GM12878 (cell line): ENCODE measurements around the gene FREM2. TPM values are rescaled to one million over a fixed set of nuclear protein-coding genes. Genes with fewer than 3 reads are reported as not detected.

Source experiments
- ATAC-seq: fragments of 200-7000 bp; cut with Tn5 transposase; 3 replicates; pipeline ENCODE4 v1.9.1; 2020; ENCODE audit warnings: mild to moderate bottlenecking, moderate library complexity
- BruUV-seq: library from RNA; stranded (reverse); fragments of 400-500 nt; replicated peaks from 2 replicates; lab custom pipeline; 2021; lab: Mats Ljungman, UMichigan
- CTCF ChIA-PET: fragments of 300-600 bp; sonication (Branson Sonifier 250); formaldehyde crosslinking; extraction: SDS; loops from one replicate; lab custom pipeline; 2021; ENCODE audit warnings: inconsistent platforms; lab: Yijun Ruan, JAX
- POLR2A ChIA-PET: fragments of 350-600 bp; formaldehyde crosslinking; extraction: SDS; loops from one replicate; lab custom pipeline; 2021; ENCODE audit warnings: inconsistent platforms; lab: Charles Lee
- RAD21 ChIA-PET: fragments of 300-600 bp; sonication (Branson Sonifier 250); formaldehyde crosslinking; loops from one replicate; lab custom pipeline; 2023; ENCODE audit warnings: antibody characterized with exemption; ENCODE audit not compliant: unreplicated experiment; lab: Charles Lee
- SMC1A ChIA-PET: fragments of 300-600 bp; sonication (Branson Sonifier 250); formaldehyde crosslinking; loops from one replicate; lab custom pipeline; 2023; ENCODE audit not compliant: unreplicated experiment, uncharacterized antibody; lab: Charles Lee
- DNase-seq: peaks from one replicate; pipeline ENCODE4 v3.0.0-alpha.2; 2011; ENCODE audit warnings: low read depth, low spot score
- FAIRE-seq: peaks from 3 replicates; lab custom pipeline; 2011; peaks lifted over from hg19 to GRCh38; lab: Jason Lieb, UNC
- H2AFZ ChIP-seq: 2 replicates; pipeline ENCODE4 v1.6.0; 2011; ENCODE audit warnings: low read depth, low read length, control low read depth; ENCODE audit not compliant: control insufficient read depth
- H3K27ac ChIP-seq: 2 replicates; pipeline ENCODE4 v1.5.1; 2011; ENCODE audit warnings: control low read depth; ENCODE audit not compliant: control insufficient read depth, insufficient read depth
- H3K27me3 ChIP-seq, 2 experiments: replicated peaks in 1 of 2; 2 replicates each; pipeline versions ENCODE4 v1.6.0 to v1.6.1; 2011; ENCODE audit warnings: low read length in 1 of 2; ENCODE audit not compliant: control insufficient read depth in 2 of 2, insufficient read depth in 2 of 2
- H3K36me3 ChIP-seq, 2 experiments: 2 replicates each; pipeline ENCODE4 v1.5.1; 2011; ENCODE audit warnings: low read length in 1 of 2; ENCODE audit not compliant: control insufficient read depth in 2 of 2, insufficient read depth in 2 of 2
- H3K4me1 ChIP-seq: 2 replicates; pipeline ENCODE4 v1.6.1; 2011; ENCODE audit warnings: mild to moderate bottlenecking, low read length, moderate library complexity, mixed read lengths; ENCODE audit not compliant: control insufficient read depth, insufficient read depth
- H3K4me2 ChIP-seq: 2 replicates; pipeline ENCODE4 v1.6.0; 2011; ENCODE audit warnings: control low read depth; ENCODE audit not compliant: control insufficient read depth, insufficient read depth
- H3K4me3 ChIP-seq: fragments of 200-600 bp; sonication (generic); 2 replicates; pipeline ENCODE4 v1.5.1; 2016
- H3K79me2 ChIP-seq: 2 replicates; pipeline ENCODE4 v1.6.0; 2011; ENCODE audit warnings: low read length; ENCODE audit not compliant: control insufficient read depth, insufficient read depth
- H3K9ac ChIP-seq: 2 replicates; pipeline ENCODE4 v1.8.0; 2011; ENCODE audit warnings: low read length, control low read depth, mixed read lengths; ENCODE audit not compliant: control insufficient read depth, insufficient read depth
- H3K9me3 ChIP-seq: replicated peaks from 3 replicates; pipeline ENCODE4 v1.5.1; 2011; ENCODE audit warnings: mild to moderate bottlenecking, low read length; ENCODE audit not compliant: control insufficient read depth, insufficient read depth
- H4K20me1 ChIP-seq: 2 replicates; pipeline ENCODE4 v1.6.0; 2011; ENCODE audit not compliant: control insufficient read depth, insufficient read depth
- ESRRA ChIP-seq: IDR thresholded peaks from 2 replicates; pipeline ENCODE4 v1.6.1; 2012; ENCODE audit warnings: mild to moderate bottlenecking, low read length, improper control_type of control experiment
- HDAC6 ChIP-seq: fragments of 200-600 bp; sonication (generic); IDR thresholded peaks from one replicate; pipeline ENCODE4 v1.8.0; 2017; ENCODE audit warnings: antibody characterized with exemption; ENCODE audit not compliant: unreplicated experiment
- KDM1A ChIP-seq: fragments of 200-600 bp; sonication (generic); IDR thresholded peaks from 2 replicates; pipeline ENCODE4 v1.6.1; 2016; ENCODE audit warnings: borderline replicate concordance
- MTA3 ChIP-seq: IDR thresholded peaks from 2 replicates; pipeline ENCODE4 v1.6.1; 2012; ENCODE audit warnings: low read length, inconsistent platforms, borderline replicate concordance
- MXI1 ChIP-seq: fragments of 150-350 bp; IDR thresholded peaks from 2 replicates; pipeline ENCODE4 v1.6.1; 2011; ENCODE audit warnings: low read depth, mild to moderate bottlenecking, inconsistent platforms, low read length, improper control_type of control experiment
- SMAD5 ChIP-seq: IDR thresholded peaks from 2 replicates; pipeline ENCODE4 v1.6.1; 2016; ENCODE audit warnings: antibody characterized with exemption, low read depth
- SUPT20H ChIP-seq: IDR thresholded peaks from 2 replicates; pipeline ENCODE4 v1.6.1; 2011; ENCODE audit warnings: low read depth, mild to moderate bottlenecking, low read length, moderate library complexity, borderline replicate concordance; ENCODE audit not compliant: control insufficient read depth
- ZNF384 ChIP-seq: IDR thresholded peaks from 2 replicates; pipeline ENCODE4 v1.6.1; 2012; ENCODE audit warnings: low read depth, mild to moderate bottlenecking, low read length, improper control_type of control experiment, borderline replicate concordance
- WGBS: methylation state at CpG from one replicate; pipeline ENCODE4 v1.1.6; 2016; ENCODE audit warnings: low lambda C conversion rate; ENCODE audit not compliant: insufficient replicate concordance, insufficient coverage; ENCODE audit errors: missing lambda C conversion rate; 5-methylcytosine and 5-hydroxymethylcytosine counted together
- in situ Hi-C: fragments of 300-500 bp; cut with MboI; formaldehyde crosslinking; loops from 9 replicates; pipeline ENCODE4 v1.14.3; 2018; ENCODE audit warnings: mixed read lengths
- intact Hi-C: fragments of 100-400 bp; cut with micrococcal nuclease; formaldehyde crosslinking; loops from one replicate; pipeline ENCODE4 v1.14.2; 2022; ENCODE audit not compliant: unreplicated experiment
- polyA plus RNA-seq, 11 experiments: library from polyadenylated mRNA; depleted of rRNA in 4 of 11; unstranded in 6 of 11; stranded (reverse) in 5 of 11; fragments of >200 nt; fragmentation: Nextera tagmentation in 4 of 11; fragmentation: Illumina TruSeq in 1 of 11; extraction: Ambion mirVana in 4 of 11; extraction: Trizol in 1 of 11; gene quantifications; 1 replicate in 1 of 11; 2 replicates in 10 of 11; pipeline versions ENCODE4 v1.2.1 to v1.2.3, GENCODE V29; 2011 to 2016; ENCODE audit warnings: inconsistent platforms in 2 of 11, missing spikeins in 2 of 11, low read depth in 1 of 11
- total RNA-seq, 4 experiments: library from RNA; depleted of rRNA in 3 of 4; stranded (reverse); fragments of >200 nt in 3 of 4; fragmentation: Illumina TruSeq in 1 of 4; extraction: Trizol in 1 of 4; gene quantifications; 2 replicates each; pipeline versions ENCODE4 v1.2.1 to v1.2.3, GENCODE V29; 2013 to 2021
- TF ChIP-seq, protein P1 (sequence below): fragments of 450-650 bp; IDR thresholded peaks from 2 replicates; pipeline ENCODE4 v1.6.1; 2018; ENCODE audit warnings: borderline replicate concordance, mild to moderate bottlenecking; ENCODE audit not compliant: partially characterized antibody
- TF ChIP-seq, protein P2 (sequence below): IDR thresholded peaks from 2 replicates; pipeline ENCODE4 v1.6.1; 2012; ENCODE audit warnings: low read length, inconsistent platforms

The FREM2 gene
- total and polyA plus RNA-seq, 10 of the 15 experiments (the other 5 are each of a cell fraction or from before 2014, with no cell fraction given) = 0.02 to 0.12 (median 0.05) TPM; not detected in 2

DNA sequence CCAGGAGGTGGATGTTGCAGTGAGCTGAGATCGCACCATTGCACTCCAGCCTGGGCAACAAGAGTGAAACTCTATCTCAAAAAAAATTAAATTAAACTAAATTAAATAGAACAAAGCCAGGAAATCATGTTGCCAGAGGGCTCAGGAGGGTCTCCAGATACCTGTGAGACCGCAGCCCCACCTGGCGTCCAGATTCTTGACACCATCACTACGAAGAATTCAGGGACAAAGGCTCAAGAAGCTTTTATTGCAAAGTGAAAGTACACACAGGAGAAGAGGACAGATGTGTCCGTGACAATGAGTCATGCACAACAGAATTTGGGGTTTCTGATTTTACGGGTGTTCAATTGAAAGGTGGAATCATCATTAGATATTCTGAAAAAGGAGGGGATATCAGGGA, 227.2 kb downstream of the FREM2 start:
- Histone ChIP-seq H2AFZ (no peak overlapping the region; the same call in 1 of the 2 replicates), H3K4me1 (no peaks in the 10 kb centered on the region), H4K20me1 (no peaks in the 10 kb centered on the region), H3K4me2 (no peak overlapping the region), H3K79me2 (no peaks in the 10 kb centered on the region), H3K27ac (no peak overlapping the region), H3K9ac (no peak overlapping the region), H3K9me3 (no peaks in the 10 kb centered on the region), H3K4me3 (no peak overlapping the region), H3K27me3 (no peaks in the 10 kb centered on the region), H3K36me3 (no peaks in the 10 kb centered on the region)
- ChIA-PET SMC1A (interaction anchor here (0.8 to 1.2 kb wide), 3 partner anchors 40 to 151 kb away, joined by 3 to 4 read pairs (median 3); no protein-coding TSS in a partner anchor), CTCF (interaction anchor here (0.6 to 2.9 kb wide), 12 partner anchors 9 to 228 kb away, joined by 3 to 11 read pairs (median 4); no protein-coding TSS in a partner anchor), POLR2A (no interaction called here), RAD21 (interaction anchor here (1.3 to 2.7 kb wide), 3 partner anchors 41 to 228 kb away, joined by 3 to 9 read pairs (median 5); no protein-coding TSS in a partner anchor)
- no TSS peak for BruUV-seq
- 58% methylated on average over 6 of the region's 6 CpGs for WGBS
- DNase-seq = no peak
- ATAC-seq = peak; percentile 27; the same call in 2 of the 3 replicates
- FAIRE-seq = no peak
- TF ChIP-seq SUPT20H (no peak), ESRRA (no peak), ZNF384 (no peak), MXI1 (no peak), MTA3 (no peak), HDAC6 (no peak), KDM1A (no peak), SMAD5 (no peak)
- TF ChIP-seq, protein P1, sequence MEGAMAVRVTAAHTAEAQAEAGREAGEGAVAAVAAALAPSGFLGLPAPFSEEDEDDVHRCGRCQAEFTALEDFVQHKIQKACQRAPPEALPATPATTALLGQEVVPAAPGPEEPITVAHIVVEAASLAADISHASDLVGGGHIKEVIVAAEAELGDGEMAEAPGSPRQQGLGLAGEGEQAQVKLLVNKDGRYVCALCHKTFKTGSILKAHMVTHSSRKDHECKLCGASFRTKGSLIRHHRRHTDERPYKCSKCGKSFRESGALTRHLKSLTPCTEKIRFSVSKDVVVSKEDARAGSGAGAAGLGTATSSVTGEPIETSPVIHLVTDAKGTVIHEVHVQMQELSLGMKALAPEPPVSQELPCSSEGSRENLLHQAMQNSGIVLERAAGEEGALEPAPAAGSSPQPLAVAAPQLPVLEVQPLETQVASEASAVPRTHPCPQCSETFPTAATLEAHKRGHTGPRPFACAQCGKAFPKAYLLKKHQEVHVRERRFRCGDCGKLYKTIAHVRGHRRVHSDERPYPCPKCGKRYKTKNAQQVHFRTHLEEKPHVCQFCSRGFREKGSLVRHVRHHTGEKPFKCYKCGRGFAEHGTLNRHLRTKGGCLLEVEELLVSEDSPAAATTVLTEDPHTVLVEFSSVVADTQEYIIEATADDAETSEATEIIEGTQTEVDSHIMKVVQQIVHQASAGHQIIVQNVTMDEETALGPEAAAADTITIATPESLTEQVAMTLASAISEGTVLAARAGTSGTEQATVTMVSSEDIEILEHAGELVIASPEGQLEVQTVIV = no peak
- TF ChIP-seq, protein P2, sequence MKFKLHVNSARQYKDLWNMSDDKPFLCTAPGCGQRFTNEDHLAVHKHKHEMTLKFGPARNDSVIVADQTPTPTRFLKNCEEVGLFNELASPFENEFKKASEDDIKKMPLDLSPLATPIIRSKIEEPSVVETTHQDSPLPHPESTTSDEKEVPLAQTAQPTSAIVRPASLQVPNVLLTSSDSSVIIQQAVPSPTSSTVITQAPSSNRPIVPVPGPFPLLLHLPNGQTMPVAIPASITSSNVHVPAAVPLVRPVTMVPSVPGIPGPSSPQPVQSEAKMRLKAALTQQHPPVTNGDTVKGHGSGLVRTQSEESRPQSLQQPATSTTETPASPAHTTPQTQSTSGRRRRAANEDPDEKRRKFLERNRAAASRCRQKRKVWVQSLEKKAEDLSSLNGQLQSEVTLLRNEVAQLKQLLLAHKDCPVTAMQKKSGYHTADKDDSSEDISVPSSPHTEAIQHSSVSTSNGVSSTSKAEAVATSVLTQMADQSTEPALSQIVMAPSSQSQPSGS = no peak
- in situ Hi-C loops (no loop called here), intact Hi-C loops (loop anchor here (5.0 kb wide), 3 partner anchors 103 to 337 kb away; partner anchors contain the start of gene FREM2)
